ENCODE results near the gene ADAMTS12. TPM values are rescaled to one million over a fixed set of nuclear protein-coding genes. Genes with fewer than 3 reads are reported as not detected.
"Not testable (repeated sequence)": the region's sequence is repeated elsewhere in the genome, so short reads cannot be mapped to it uniquely, and the experiment has no call there.

ADAMTS12 gene
- total RNA-seq, 1 donor from 2014 or later = 1.2 TPM

DNA sequence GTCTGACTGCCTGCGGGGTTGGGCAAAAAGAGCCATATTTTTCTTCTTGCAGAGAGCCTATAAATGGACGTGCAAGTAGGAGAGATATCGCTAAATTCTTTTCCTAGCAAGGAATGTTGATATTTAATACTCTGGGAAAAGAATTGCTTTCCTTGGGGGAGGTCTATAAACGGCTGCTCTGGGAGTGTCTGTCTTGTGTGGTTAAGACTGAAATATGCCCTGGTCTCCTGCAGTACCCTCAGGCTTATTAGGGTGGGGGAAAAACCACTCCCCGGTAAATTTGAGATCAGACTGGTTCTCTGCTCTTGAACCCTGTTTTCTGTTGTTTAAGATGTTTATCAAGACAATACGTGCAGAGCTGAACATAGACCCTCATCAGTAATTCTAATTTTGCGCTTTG is 14.5 kb upstream of the ADAMTS12 start:
- not testable (repeated sequence) for DNase-seq

DNA sequence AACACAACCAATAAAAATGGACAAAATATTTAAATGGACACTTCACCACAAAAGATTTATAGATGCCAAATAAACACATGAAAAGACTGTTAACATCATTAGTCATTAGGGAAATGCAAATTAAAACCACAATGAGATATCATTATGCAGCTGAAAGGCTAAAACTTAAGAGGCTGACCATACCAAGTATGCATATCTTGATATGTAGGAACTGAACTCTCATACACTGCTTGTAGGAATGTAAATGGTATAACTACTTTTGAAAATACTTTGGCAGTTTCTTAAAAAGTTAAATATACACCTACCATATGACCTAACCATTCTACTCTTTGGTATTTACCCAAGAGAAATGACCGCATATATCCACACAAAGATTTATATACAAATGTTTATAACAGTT is 13.6 kb upstream of the ADAMTS12 start:
- DNase-seq = no peak

- no peak for DNase-seq
Measured at GRCh38 chr5:33903118-33903517, 11.3 kb upstream of the ADAMTS12 start.

DNA sequence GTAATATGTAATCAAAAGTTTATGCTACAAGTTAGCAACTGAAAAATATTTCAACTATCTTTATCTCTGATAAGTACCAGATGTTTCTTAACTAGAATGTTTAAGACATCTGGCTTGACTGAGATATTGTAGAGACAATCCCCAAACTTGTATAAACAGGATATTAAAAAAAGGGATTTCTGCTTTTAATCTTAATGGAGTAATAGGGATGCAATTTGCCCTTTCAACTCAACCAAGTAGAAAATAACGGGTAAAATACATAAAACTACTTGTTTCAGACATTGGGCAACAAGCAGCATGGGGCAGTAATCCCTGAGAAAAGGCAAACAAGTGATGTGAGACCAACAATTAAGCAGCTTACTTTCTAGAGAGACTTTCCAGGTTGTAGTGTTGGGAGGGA is 9.4 kb upstream of the ADAMTS12 start:
- DNase-seq = no peak

DNA sequence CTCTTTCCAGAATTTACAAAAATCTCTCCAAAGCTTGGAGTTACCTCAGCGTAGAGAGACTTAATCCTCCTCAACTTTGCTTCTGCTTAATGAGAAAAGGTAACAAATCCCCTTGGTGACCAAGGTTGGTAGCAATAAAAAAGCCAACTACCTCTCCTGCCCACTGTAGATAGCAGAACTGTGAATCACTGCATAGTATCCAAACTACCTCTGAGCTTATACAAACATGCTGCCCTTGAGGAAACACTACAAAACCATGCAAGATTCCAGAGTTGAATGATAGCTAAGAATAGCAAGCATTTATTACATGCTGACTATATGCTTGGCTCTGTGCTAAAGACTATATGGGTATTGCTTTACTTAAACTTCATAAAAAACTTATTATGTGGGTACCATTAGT is 2.8 kb upstream of the ADAMTS12 start:
- DNase-seq = no peak

GRCh38 chr5:33892620-33893137 is 889 bp upstream of the ADAMTS12 start:
- no peak for DNase-seq

GRCh38 chr5:33891446-33891787 is 373 bp downstream of the ADAMTS12 start:
- no peak for DNase-seq

DNA sequence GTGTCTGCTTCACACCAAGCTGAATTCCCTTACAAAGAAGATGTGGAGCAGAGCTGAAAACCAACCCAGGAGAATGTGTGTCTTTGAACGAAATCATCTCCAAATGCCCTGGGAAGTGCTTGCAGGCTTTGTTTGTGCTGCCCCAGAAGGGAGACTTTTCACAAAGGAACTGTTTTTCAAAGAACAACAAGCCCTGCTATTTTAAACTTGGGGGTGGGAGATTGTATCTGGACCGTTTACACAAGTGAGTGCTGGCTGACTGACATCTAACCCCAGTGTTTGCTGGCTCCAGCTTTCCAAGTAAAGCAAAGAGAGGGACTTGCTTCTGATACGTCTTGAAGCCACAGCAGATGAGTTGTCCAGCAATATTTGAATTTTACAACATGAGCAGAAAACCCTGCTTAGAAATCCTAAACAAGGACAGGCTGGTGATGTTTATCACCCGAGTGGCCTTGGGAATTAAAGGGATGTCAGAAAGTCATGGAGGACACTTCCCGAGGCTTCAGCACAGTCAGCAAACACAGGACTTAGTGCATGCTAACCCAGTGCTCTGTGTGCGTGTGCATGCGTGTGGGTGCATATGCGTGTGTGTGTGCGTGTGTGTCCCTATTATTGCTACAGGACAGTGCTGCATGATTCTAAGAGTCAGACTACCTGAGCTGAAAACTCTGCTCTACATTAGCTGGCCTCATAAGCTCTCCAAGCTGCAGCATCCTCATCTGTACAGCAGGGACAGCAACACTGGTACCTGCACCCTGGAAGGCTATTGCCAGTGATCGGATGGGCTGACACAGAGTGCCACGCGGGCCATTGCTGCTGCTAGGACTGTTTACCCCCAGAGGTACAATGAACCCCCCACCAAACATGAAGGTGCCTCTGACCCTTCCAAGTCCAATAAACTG is 1.4 kb downstream of the ADAMTS12 start:
- no peak for DNase-seq

DNA sequence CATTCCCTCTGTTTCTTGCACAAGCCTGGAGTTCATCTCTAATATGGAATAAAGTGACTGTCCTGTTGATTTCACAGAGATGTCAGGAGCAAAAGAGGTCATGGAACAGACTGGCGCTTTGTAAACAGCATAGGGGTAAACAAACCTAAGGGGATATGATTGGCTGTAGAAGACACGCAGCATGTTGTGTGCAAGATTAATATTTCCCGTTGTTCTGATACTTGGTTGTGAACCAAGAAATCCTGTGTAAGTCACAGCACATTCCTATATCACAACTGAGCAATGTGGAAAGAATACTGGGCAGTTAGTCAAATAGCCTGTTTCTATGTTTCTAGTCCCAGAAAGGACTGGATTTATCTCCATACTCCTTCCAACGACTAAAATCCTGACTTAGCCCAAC is 3.2 kb downstream of the ADAMTS12 start:
- no peak for DNase-seq

DNA sequence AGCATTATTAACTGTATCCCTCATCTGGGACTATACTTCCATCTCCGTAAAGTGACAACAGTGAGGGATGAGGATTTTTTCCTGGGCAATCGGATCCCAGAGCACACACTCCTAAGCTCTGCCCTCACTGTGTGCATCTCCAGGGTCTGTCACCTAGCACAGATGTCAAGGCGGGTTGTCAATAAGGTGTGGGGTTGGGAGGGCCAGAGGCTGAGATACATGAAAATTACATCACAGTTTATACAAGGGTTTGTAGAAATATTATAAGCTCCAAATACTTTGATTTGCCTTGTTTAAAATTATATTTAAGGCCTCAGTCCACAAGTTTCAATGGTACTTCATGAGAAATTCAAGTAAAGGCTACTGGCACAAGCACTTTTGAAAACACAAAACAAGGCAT is 4.5 kb downstream of the ADAMTS12 start:
- DNase-seq = no peak

GRCh38 chr5:33886283-33886682 is 5.5 kb downstream of the ADAMTS12 start:
- DNase-seq = no peak

DNA sequence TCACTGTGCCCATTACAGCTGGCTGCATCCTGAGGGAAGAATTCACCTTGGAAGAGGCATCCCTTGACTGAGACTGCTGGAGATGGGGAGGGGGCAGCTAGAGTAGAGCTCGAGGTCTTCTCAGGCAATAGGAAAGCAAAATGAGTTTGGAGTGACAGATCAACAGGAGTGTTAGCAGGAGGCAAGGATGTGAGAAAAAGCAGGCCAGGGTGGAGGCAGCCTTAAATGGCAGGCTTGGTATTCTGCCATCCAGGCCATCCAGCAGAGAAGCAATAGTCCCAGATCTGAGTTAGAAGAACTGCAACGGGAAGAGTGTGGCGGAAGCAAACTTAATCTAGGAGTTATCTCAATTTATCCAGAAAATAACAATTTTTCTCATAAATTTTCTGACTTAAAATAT is 6.1 kb downstream of the ADAMTS12 start:
- DNase-seq = no peak

GRCh38 chr5:33883482-33883881 is 8.3 kb downstream of the ADAMTS12 start:
- DNase-seq = no peak

GRCh38 chr5:33880319-33880718 is 11.5 kb downstream of the ADAMTS12 start:
- DNase-seq = no peak

- no peak for DNase-seq
Measured at GRCh38 chr5:33877449-33877848, 14.3 kb downstream of the ADAMTS12 start.

DNA sequence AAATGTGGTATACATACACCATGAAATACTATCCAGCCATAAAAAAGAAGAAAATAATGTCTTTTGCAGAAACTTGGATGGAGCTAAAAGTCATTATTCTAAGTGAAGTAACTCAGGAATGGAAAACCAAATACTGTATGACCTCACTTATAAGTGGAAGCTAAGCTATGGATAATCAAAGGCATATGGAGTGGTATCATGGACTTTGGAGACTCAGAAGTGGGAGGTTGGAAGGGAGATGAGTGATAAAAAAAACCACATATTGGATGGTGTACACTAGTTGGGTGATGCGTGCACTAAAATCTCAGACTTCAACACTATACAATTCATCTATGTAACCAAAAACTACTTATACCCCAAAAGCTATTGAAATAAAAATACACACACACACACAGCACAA is 24.5 kb downstream of the ADAMTS12 start:
- no peak for DNase-seq

GRCh38 chr5:33859177-33859576 is 32.6 kb downstream of the ADAMTS12 start:
- DNase-seq = not testable (repeated sequence)

DNA sequence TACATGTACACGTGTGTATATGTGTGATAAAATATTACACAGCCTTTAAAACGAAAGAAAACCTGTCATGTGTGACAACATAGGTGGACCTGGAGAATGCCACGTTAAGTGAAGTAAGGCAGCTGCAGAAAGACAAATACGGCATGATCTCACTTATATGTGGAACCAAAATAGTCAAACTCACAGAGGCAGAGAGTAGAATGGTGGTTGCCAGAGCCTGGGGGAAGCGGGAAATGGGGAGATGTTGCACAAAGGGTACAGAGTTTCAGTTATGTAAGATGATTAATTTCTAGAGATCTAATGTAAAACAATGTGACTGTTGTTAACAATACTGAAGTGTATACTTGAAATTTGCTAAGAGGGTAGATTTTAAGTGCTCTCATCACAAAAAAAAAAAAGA is 34.8 kb downstream of the ADAMTS12 start:
- no peak for DNase-seq

- no peak for DNase-seq
Measured at GRCh38 chr5:33855396-33855795, 36.4 kb downstream of the ADAMTS12 start.

- no peak for DNase-seq
Measured at GRCh38 chr5:33854733-33855151, 37.0 kb downstream of the ADAMTS12 start.

GRCh38 chr5:33852837-33853236 is 39.0 kb downstream of the ADAMTS12 start:
- DNase-seq = no peak

DNA sequence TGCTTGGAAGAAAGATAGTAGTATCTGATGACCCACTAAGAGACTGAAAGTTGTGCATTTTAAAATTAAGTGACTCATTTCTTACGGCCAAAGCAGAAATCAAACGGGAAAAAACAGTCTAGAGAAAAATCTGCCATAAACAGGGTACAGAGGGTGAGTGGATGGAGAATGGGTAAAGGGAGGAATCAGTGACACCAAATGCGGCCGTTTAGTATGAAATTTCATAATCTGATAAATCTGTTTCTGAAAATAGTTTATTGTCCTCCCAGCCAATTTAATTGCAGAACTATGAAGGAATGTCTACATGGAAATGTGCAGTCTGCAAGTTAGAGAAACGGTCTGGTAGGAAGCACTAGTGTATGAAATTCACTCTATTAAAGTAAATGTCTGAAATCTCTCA is 39.5 kb downstream of the ADAMTS12 start:
- no peak for DNase-seq

GRCh38 chr5:33850100-33850594 is 41.6 kb downstream of the ADAMTS12 start:
- DNase-seq = no peak

DNA sequence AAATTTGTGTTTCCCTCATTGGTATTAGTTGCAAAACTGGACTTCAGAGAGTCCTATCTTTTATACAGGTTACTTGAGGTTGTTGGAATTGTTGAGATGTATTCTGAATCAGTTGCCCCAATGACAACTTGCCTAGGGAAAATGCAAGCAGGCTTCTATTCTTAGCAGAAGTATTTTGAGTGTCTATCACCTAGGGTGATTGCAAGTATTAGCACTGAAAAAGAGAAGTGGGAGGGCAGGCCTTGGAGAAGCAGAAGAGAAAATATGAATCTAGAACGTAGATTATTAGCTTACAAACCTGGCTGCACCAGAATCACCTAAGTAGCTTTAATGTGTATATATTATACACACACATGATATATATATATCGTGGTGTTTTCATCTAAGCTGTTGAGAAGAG is 43.2 kb downstream of the ADAMTS12 start:
- DNase-seq = no peak
